Astrocyte of the hippocampus (primary cell): ENCODE results near the gene TMEM151B.
A peak's percentile ranks its signal among the peaks of the same experiment; 100 is the strongest.
"Not testable (repeated sequence)": the region's sequence is repeated elsewhere in the genome, so short reads cannot be mapped to it uniquely, and the experiment has no call there.

Experiments
- DNase-seq: peaks from one replicate; pipeline ENCODE4 v3.0.0; 2011; ENCODE audit warnings: low read depth, low spot score

The TMEM151B gene

DNA sequence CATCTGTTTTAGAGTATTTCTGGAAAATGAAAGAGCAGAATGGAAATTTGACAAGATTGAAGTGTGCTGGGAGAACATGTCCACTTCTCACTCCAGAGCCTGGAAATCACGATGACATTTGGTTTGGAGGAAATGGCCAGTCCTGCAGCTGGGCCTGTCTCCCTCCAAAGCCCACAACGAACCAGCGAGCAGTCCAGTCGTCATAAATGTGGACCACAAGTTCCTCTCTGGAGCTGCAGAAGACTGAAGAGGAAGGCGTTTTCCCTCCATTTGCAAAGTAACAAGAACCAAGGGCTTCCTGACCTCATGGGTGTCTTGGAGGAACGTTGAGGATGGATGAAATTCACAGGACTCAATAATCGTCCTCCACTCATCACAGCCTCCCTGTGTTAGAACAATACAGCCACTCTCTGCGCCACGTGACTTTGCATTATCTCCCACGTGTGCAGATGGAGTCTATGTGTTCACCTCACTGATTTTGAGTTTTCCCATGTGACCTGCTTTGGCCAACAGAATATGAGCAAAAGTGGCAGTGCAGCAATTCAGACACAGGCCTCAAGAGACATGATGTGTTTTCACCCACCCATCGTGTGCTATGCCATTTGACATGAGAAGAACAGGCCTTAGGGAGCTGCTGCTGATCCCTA lies 63.1 kb downstream of the TMEM151B start:
- no peak for DNase-seq

DNA sequence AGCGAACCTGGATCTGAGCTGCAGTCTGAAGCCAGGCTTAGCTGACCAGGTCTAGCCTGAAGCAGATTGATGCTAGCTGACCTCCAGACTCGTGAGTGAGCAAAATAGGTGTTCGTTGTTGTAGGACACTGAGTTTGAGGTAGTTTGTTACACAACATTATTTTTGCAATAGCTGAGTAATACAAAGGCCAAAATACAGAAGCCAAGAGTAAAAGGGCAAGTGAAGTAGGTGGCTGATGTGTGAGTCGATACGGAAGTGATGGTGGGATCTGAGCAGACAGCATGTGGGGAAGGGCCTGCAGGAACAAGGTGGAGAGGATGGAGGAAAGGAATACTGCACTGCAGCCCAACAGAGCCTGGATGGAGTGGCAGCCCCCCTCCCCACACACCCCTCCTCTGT lies 63.7 kb downstream of the TMEM151B start:
- DNase-seq, result no peak

GRCh38 chr6:44335631-44336030 lies 65.4 kb downstream of the TMEM151B start:
- no peak for DNase-seq

DNA sequence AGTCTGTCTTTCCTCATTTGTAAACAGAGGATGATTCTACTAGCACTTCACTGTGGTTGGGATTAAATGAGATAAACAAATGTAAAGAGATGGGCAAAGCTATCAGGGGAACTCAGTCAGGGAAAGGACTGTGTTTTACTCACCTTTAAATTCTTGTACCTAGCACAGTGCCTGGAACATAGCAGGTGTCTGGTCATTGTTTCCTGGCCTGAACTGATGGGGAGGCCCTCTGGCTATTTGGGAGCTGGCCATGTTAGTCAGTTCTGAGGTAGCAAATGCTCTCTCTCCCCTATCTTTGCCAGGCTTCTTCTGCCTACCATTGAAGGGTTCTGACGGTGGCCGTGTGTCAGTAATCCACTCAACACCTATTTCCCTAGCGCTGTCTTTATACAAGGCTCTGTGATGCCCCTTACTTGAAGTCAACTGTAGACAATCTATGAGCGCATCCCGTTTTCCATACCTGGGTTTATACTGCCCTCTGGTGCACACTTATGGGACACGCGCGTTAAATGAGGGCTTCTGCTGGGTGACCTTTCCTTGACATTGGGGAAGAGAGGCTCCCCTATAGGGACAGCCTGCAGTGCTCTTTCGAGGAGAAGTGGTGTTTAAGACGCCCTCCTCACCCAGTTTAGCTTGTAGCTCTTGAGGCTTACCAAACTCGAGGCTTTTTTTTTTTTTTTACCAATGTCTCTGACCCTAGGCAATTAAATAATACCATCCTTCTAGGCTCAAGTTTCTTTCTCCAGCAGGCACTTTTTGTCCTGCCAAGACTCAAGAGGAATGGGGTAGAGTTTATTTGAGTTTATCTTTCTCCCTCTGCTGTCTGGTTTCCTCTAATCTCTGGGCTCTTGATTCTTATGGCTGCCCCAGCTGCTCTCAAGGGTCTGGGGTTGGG lies 68.2 kb downstream of the TMEM151B start:
- peak; percentile 72 for DNase-seq

DNA sequence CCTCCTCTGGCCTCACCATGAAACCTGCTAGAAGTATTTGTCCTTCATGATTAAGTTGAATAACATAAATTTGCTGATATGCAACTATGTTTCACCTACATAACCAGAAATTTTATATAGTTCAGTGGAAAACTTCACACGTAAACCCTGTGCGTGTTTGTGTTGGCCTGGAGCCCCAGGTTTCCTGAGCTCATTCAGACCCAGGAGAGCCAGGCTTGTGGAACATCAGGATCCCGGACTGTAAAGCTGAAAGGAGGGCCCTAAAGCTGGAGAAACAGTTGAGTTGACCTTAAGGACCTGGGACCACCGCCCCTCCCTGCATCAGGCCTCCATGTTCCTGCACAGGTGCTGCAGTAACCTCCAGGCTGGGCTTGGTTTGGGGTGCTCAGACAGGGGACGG lies 69.1 kb downstream of the TMEM151B start:
- peak; percentile 23 for DNase-seq

DNA sequence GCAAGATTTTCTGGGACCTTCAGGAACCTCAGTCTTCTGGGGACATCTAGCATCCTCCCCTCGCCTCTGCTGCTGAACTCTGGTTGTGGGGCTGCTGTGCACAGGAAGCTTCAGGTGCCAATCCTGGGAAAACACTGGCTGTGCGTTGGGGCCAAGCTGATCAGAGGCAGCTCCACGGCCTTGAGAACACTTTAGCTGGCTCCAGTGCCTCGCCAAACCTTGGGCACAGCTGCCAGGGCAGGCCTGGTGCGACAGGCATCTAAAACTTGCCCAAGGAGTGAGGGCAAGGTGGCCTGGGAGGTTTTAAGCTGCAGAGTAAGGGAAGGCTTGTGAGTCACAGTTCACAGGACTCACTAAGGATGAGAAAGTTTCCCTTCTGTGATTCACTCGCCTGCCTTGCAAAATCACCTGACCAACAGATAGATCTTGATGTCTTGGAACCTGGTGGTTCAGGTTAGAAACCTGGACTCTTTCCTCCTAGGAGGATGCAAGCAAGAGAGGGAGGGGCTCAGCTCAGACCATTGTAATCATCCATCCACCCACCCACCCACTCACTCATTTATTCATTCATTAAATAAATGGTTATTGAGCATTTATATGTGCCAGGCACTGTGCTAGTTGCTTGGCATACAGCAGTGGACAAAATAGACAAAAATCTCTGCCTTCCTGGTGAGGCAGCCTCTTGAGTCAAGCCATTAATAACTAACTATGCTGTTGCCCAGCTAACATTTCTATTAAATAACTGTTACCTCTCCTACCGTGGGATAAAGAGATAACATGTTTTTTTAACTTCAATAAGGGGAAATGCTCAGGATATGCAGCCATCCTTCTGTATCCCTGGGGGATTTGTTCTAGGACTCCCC lies 69.7 kb downstream of the TMEM151B start:
- DNase-seq, result peak; percentile 16

DNA sequence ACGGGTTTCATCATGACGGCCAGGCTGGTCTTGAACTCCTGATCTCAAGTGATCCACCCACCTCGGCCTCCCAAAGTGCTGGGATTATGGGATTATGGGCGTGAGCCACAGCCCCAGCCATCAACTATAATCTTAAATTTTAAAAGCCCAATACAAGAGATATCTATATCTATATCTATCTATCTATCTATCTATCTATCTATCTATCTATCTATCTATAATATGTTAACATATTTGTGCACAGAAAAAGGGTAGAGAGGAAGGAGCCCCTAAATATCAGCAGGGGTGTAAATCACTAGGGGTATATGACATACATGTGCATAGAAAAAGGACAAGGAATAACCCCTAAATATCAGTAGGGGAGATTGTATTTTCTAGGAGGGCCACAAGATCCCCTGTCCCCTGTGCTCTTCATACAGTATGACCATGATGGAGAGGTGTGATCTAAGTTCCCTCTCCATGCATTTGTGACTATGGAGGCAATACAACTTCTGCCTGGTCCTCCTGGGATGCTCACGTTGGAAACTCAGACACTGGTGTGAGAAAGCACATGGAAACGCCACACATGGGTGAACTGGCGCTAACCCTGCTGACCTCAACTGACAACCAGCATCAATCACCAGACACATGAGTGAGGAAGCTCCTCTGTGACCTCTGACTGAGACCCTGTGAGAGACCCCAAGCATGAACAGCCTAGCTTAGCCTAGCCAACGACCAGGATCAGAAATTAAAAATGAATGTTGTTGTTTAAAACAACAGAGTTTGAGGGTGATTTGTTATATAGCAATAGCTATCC lies 71.0 kb downstream of the TMEM151B start:
- no peak for DNase-seq

DNA sequence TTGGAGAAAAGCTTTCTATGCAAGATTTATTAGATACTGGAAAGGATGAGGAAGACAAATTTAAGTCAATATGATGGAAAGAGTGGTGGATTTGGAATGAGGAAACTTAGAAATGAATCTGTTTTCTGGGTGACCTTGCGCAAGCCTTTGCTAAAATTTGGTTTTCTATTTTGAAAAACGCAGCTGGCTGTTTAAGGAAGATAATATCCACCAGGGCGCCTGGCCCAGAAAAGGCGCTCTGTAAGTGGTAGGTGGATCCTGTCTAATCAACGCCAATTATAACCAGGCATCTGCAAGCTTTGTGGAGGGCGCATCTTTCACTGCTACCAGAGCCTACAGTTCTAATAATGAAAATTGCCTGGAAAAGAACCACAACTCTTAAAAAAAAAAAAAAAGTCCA lies 71.8 kb downstream of the TMEM151B start:
- DNase-seq, result no peak

GRCh38 chr6:44342489-44342888 lies 72.2 kb downstream of the TMEM151B start, which contains the start of gene SPATS1:
SPATS1 (plus strand) TSS chr6:44342650; CDS start chr6:44343096, 446 bp downstream.
- DNase-seq, result peak; percentile 48

- not testable (repeated sequence) for DNase-seq
These were observed 76.6 kb downstream of the TMEM151B start for GRCh38 chr6:44346818-44347217.

GRCh38 chr6:44349904-44350649 lies 79.8 kb downstream of the TMEM151B start:
- DNase-seq, result no peak

DNA sequence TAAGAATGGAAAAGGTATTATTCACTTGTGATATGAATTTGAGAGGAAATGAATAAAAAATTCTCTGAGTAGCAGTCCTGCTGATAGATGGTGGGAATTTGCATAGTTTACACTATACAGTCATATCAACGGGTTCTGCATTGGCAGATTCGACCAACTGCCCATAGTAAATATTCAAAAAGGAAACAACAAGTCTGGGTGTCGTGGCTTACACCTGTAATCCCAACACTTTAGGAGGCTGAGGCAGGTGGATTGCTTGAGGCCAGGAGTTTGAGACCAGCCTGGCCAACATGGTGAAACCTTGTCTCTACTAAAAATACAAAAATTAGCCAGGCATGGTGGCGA lies 80.4 kb downstream of the TMEM151B start:
- DNase-seq, result not testable (repeated sequence)

DNA sequence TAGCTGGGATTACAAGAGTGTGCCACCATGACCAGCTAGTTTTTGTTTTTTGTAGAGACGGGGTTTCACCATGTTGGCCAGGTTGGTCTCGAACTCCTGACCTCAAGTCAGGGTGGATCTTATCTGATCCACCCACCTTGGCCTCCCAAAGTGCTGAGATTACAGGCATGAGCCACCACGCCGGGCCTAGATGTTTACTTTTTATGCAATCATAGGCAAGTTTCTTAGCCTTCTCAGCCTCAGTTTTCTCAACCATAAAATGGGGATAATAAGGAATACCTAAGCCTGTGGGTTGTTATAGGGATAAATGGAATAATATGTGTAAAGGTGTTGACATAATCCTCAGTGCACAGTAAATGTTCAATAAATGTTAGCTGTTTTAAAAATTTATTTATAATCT lies 82.0 kb downstream of the TMEM151B start:
- DNase-seq, result no peak

DNA sequence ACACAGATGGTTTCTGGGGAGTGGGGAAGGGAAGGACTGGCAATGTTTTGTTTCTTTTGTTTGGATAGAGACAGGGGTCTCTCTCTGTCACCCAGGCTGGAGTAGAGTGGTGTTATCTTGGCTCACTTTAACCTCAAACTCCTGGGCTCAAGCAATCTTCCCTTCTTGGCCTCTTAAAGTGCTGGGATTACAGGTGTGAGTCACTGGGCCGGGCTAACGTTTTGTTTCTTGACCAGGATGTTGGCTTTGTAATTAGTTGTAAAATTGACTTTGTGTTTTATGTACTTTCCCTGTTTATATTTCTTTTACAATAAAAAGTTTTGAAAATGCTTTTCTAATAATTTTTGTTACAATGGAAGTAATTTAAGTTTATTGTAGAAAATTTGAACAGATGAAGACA lies 83.1 kb downstream of the TMEM151B start:
- DNase-seq, result no peak

DNA sequence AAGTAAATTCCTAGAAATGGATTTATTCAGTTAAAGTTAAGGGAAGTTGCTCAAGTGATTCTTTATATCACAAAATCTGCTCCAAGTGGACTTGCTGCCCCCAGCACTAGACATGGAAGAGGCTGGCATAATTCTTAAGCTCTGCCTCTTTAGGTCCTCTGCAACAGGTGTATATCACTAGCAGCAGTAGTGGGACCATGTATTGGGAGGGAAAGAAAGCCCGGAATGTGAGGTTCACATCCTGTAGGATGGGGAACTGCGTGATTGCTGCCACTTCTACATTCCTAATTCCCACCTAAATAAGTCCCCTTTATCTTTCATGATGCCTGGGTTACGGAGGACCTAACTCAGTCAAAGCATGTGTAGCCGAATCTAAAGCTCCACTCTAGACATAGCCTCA lies 85.4 kb downstream of the TMEM151B start:
- no peak for DNase-seq

GRCh38 chr6:44356487-44356886 lies 86.2 kb downstream of the TMEM151B start:
- DNase-seq, result no peak
